ENCODE measurements around the gene FBXL2.

DNA sequence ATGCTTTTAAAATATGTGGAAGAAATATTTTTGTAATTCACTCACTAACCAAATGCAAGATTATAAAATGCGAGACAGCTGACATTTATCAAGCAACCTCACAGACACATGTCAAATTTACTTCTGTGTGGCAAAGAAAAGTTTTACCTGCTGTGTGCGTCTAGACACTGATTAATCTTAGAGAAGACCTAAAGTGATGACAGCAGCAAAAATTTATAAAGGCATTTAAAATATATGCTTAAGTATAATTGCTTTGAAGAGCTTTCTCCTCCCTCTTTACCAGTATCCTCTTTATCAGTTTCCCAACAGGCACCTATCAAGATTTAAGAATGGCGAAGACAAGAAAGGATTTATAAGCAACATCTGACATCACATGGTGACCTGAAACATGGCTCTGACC lies 125.7 kb downstream of the FBXL2 start:
- TF ChIP-seq, protein P1, sequence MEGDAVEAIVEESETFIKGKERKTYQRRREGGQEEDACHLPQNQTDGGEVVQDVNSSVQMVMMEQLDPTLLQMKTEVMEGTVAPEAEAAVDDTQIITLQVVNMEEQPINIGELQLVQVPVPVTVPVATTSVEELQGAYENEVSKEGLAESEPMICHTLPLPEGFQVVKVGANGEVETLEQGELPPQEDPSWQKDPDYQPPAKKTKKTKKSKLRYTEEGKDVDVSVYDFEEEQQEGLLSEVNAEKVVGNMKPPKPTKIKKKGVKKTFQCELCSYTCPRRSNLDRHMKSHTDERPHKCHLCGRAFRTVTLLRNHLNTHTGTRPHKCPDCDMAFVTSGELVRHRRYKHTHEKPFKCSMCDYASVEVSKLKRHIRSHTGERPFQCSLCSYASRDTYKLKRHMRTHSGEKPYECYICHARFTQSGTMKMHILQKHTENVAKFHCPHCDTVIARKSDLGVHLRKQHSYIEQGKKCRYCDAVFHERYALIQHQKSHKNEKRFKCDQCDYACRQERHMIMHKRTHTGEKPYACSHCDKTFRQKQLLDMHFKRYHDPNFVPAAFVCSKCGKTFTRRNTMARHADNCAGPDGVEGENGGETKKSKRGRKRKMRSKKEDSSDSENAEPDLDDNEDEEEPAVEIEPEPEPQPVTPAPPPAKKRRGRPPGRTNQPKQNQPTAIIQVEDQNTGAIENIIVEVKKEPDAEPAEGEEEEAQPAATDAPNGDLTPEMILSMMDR (tag by site-specific recombination; IDR thresholded peaks at IDR 0.05) = no peak
- TF ChIP-seq ZNF140 (tag by site-specific recombination; IDR thresholded peaks at IDR 0.05) = no peak
